Breast epithelium (tissue), 4 donors: ENCODE measurements around the gene CA14. TPM values are rescaled to one million over a fixed set of nuclear protein-coding genes. Genes with fewer than 3 reads are reported as not detected.
A peak's percentile ranks its signal among the peaks of the same experiment; 100 is the strongest.

ENCODE experiments used
- DNase-seq, 2 donors: peaks; one replicate each; pipeline ENCODE4 v3.0.0-alpha.2; 2019; ENCODE audit warnings: low spot score in 2 of 2
- H3K27ac ChIP-seq, 2 donors: fragments of 200-600 bp; sonication (generic) in 1 of 2; one replicate each; pipeline ENCODE4 v1.5.1; 2016 to 2019; ENCODE audit warnings: mild to moderate bottlenecking in 1 of 2
- H3K27me3 ChIP-seq, 2 donors: fragments of 200-600 bp; sonication (generic) in 1 of 2; one replicate each; pipeline versions ENCODE4 v1.5.1 to v1.6.0; 2017 to 2019; ENCODE audit warnings: control low read depth in 1 of 2, mild to moderate bottlenecking in 1 of 2
- H3K36me3 ChIP-seq: fragments of 200-600 bp; one replicate; pipeline ENCODE4 v1.5.1; 2019
- H3K4me1 ChIP-seq, 2 donors: fragments of 200-600 bp; sonication (generic); one replicate each; pipeline ENCODE4 v1.5.1; 2016 to 2019; ENCODE audit warnings: control low read depth in 1 of 2
- H3K4me3 ChIP-seq, 3 donors: fragments of 200-600 bp; sonication (generic); 1 replicate in 2 of 3; 2 replicates in 1 of 3; pipeline ENCODE4 v1.5.1; 2016 to 2019; ENCODE audit warnings: mild to moderate bottlenecking in 3 of 3, moderate library complexity in 2 of 3
- H3K9me3 ChIP-seq, 2 donors: fragments of 200-600 bp; sonication (generic) in 1 of 2; one replicate each; pipeline ENCODE4 v1.5.1; 2016 to 2019; ENCODE audit warnings: control low read depth in 1 of 2
- POLR2A ChIP-seq: fragments of 450-650 bp; IDR thresholded peaks from one replicate; pipeline ENCODE4 v1.6.1; 2016; ENCODE audit warnings: antibody characterized with exemption, mild to moderate bottlenecking, moderate library complexity
- POLR2AphosphoS5 ChIP-seq, 3 donors: sonication (generic); formaldehyde crosslinking; IDR thresholded peaks; one replicate each; pipeline ENCODE4 v1.6.1; 2017; ENCODE audit warnings: antibody characterized with exemption in 3 of 3
- intact Hi-C: fragments of 100-400 bp; cut with DNase I; formaldehyde crosslinking; loops from one replicate; pipeline ENCODE4 v1.15.1; 2023; ENCODE audit warnings: low total_unique reads
- total RNA-seq, 3 donors: library from RNA; depleted of rRNA; stranded (reverse); fragments of >200 nt; gene quantifications; one replicate each; pipeline ENCODE4 v1.1.0, GENCODE V29; 2016
- TF ChIP-seq, protein P1 (sequence below), 3 donors: fragments of 450-650 bp; IDR thresholded peaks; one replicate each; pipeline ENCODE4 v1.5.1; 2016 to 2017; ENCODE audit warnings: antibody characterized with exemption in 3 of 3, mild to moderate bottlenecking in 3 of 3, moderate library complexity in 3 of 3

The CA14 gene
- total RNA-seq, 3 donors from 2014 or later: not detected

DNA sequence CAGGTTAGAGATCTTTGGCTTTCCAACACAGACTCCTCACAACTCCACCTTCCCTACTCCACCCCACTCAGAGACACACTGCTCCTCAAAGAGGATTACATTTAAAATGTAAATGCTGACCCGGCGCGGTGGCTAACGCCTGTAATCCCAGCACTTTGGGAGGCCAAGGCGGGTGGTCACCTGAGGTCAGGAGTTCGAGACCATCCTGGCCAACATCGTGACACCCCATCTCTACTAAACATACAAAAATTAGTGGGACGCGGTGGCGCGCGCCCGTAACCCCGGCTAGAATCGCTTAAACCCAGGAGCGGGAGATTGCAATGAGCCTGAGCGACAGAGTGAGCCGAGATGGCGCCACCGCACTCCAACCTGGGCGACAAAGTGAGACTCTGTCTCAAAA is 19.8 kb upstream of the CA14 start:
- H3K4me1 ChIP-seq: no peaks in the 10 kb centered on the region
- H3K27me3 ChIP-seq: no peaks in the 10 kb centered on the region
- no peak overlapping the region for H3K27ac ChIP-seq
- H3K36me3 ChIP-seq: no peaks in the 10 kb centered on the region
- no peaks in the 10 kb centered on the region for H3K9me3 ChIP-seq
- peak in 1 of 2 donors; percentile 49 for DNase-seq
- no peak overlapping the region for H3K4me3 ChIP-seq
- TF ChIP-seq POLR2A: no peak
- TF ChIP-seq, protein P1, sequence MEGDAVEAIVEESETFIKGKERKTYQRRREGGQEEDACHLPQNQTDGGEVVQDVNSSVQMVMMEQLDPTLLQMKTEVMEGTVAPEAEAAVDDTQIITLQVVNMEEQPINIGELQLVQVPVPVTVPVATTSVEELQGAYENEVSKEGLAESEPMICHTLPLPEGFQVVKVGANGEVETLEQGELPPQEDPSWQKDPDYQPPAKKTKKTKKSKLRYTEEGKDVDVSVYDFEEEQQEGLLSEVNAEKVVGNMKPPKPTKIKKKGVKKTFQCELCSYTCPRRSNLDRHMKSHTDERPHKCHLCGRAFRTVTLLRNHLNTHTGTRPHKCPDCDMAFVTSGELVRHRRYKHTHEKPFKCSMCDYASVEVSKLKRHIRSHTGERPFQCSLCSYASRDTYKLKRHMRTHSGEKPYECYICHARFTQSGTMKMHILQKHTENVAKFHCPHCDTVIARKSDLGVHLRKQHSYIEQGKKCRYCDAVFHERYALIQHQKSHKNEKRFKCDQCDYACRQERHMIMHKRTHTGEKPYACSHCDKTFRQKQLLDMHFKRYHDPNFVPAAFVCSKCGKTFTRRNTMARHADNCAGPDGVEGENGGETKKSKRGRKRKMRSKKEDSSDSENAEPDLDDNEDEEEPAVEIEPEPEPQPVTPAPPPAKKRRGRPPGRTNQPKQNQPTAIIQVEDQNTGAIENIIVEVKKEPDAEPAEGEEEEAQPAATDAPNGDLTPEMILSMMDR (IDR thresholded peaks at IDR 0.05): no peak
- no peak for TF ChIP-seq POLR2AphosphoS5 (IDR thresholded peaks at IDR 0.05)
- intact Hi-C loops: no loop called here

DNA sequence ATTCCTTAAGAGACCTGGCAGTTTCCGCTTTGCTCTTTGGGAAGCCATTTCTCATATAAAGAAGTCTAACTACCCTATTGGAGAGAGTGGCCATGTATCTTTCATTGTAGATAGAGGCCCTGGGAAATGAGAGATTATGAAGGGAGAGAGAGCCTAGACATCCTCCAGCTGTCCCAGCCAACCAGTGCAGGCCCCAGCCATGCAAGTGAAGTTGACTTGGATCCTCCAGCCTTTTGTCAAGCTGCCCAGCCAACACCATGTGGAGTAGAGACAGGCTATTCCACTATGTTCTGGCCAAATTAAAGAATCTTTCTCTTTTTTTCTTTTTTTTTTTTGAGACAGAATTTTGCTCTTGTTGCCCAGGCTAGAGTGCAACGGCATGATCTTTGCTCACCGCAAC is 14.6 kb upstream of the CA14 start:
- no peak overlapping the region for H3K4me3 ChIP-seq
- no peaks in the 10 kb centered on the region for H3K4me1 ChIP-seq
- no peak overlapping the region for H3K27ac ChIP-seq
- peak in 1 of 2 donors; percentile 14 for DNase-seq
- intact Hi-C loops: no loop called here
- H3K36me3 ChIP-seq: no peaks in the 10 kb centered on the region
- no peaks in the 10 kb centered on the region for H3K9me3 ChIP-seq
- TF ChIP-seq, protein P1 (IDR thresholded peaks at IDR 0.05): no peak
- TF ChIP-seq POLR2AphosphoS5 (IDR thresholded peaks at IDR 0.05): no peak
- no peak for TF ChIP-seq POLR2A
- H3K27me3 ChIP-seq: no peaks in the 10 kb centered on the region

DNA sequence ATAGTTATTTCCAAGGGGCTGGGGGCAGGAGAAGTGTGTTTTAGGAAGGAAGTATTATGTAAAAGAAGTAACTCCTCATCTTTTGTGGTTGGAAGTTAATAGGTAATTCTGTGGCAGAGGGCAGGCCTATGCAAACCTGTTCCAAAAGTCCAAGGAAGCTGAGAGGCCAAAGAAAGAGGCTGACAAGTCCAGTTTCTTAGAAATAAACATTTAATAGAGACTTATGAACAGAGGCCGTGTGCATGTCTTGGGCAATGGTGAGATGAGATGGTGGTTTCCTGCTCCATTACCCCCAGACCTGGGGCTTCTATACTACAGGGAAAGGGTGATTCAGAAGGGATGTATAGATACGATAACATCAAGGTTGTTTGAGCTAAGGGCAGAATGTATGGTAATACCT is 7.6 kb upstream of the CA14 start:
- H3K4me1 ChIP-seq: no peaks in the 10 kb centered on the region
- H3K27me3 ChIP-seq: no peaks in the 10 kb centered on the region
- H3K9me3 ChIP-seq: no peaks in the 10 kb centered on the region
- DNase-seq: no peak
- TF ChIP-seq POLR2A: no peak
- no peak overlapping the region for H3K27ac ChIP-seq
- no peaks in the 10 kb centered on the region for H3K36me3 ChIP-seq
- no peak overlapping the region for H3K4me3 ChIP-seq
- intact Hi-C loops: no loop called here

DNA sequence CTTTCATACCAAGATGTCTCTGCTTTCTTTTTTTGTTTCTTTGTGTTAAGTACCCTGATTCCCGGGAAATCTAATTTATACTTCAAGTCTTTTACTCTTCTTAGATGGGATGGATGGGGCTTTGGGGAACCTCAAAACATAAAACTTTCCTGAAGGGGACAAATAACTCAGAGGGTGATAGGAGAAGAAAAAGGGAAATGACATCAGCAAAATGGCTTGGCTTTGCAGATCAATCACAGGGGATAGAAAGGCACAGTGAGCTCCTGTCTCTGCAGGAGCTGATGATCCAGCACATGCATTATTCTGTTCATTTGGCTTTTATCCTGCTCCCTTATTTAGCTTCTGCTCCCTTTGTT is 1.4 kb upstream of the CA14 start:
- DNase-seq: no peak
- intact Hi-C loops: no loop called here
- H3K27ac ChIP-seq: peak overlapping the region in 1 of 2 donors; percentile 78
- H3K4me1 ChIP-seq: peaks cover 0 to 2% of the 10 kb centered on the region in 2 donors
- H3K4me3 ChIP-seq: peak overlapping the region in 2 of 3 donors; percentile 29 to 58
- H3K9me3 ChIP-seq: no peaks in the 10 kb centered on the region
- no peaks in the 10 kb centered on the region for H3K27me3 ChIP-seq
- TF ChIP-seq POLR2AphosphoS5 (IDR thresholded peaks at IDR 0.05) (no peak), POLR2A (no peak)
- TF ChIP-seq, protein P1 (IDR thresholded peaks at IDR 0.05): no peak
- H3K36me3 ChIP-seq: no peaks in the 10 kb centered on the region

- Histone ChIP-seq H3K9me3 (no peaks in the 10 kb centered on the region), H3K27me3 (no peaks in the 10 kb centered on the region), H3K27ac (peak overlapping the region in 1 of 2 donors; percentile 78), H3K4me1 (peaks cover 0 to 2% of the 10 kb centered on the region in 2 donors), H3K36me3 (no peaks in the 10 kb centered on the region), H3K4me3 (no peak overlapping the region)
- no peak for DNase-seq
- TF ChIP-seq POLR2AphosphoS5 (IDR thresholded peaks at IDR 0.05) (no peak), POLR2A (no peak)
- TF ChIP-seq, protein P1 (IDR thresholded peaks at IDR 0.05): no peak
- intact Hi-C loops: no loop called here
These were observed 826 bp upstream of the CA14 start for GRCh38 chr1:150256554-150257341.
